HepG2 (cell line): Measurements from ENCODE around the gene PEAK3. TPM values are rescaled to one million over a fixed set of nuclear protein-coding genes. Genes with fewer than 3 reads are reported as not detected.
A peak's percentile ranks its signal among the peaks of the same experiment; 100 is the strongest.

Experiments used
- ATF1 ChIP-seq: IDR thresholded peaks from 2 replicates; pipeline ENCODE4 v1.6.1; 2016; ENCODE audit warnings: mild to moderate bottlenecking, control low read depth
- CCAR2 ChIP-seq: fragments of 200-400 bp; formaldehyde crosslinking; optimal IDR thresholded peaks from 2 replicates; pipeline ENCODE3; 2018; ENCODE audit warnings: low read depth, mild to moderate bottlenecking, low read length, moderate library complexity
- CENPT ChIP-seq: sonication (generic); formaldehyde crosslinking; IDR thresholded peaks from 2 replicates; pipeline ENCODE4 v1.8.0; 2022; ENCODE audit warnings: low read depth, mild to moderate bottlenecking, moderate library complexity, missing genetic modification reagents
- FOXA1 ChIP-seq, 2 experiments: fragments of 450-650 bp in 1 of 2; sonication (generic) in 1 of 2; formaldehyde crosslinking in 1 of 2; IDR thresholded peaks; 2 replicates each; pipeline versions ENCODE4 v1.4.0 to v1.6.1; 2016 to 2020; ENCODE audit warnings: missing genetic modification reagents in 1 of 2
- FOXP4 ChIP-seq: sonication (generic); formaldehyde crosslinking; IDR thresholded peaks from 2 replicates; pipeline ENCODE4 v1.4.0; 2020; ENCODE audit warnings: missing genetic modification reagents
- HNRNPL ChIP-seq: fragments of 200-400 bp; formaldehyde crosslinking; IDR thresholded peaks from 2 replicates; pipeline ENCODE4 v1.6.1; 2017; ENCODE audit warnings: mild to moderate bottlenecking, low read depth, low read length
- IKZF4 ChIP-seq: sonication (generic); formaldehyde crosslinking; IDR thresholded peaks from 2 replicates; pipeline ENCODE4 v1.5.1; 2020; ENCODE audit warnings: borderline replicate concordance, mild to moderate bottlenecking, low read depth, missing genetic modification reagents; ENCODE audit errors: not compliant biosample characterization
- MED1 ChIP-seq: sonication (generic); formaldehyde crosslinking; IDR thresholded peaks from 2 replicates; pipeline ENCODE4 v1.4.0; 2020; ENCODE audit warnings: missing genetic modification reagents
- NR1H2 ChIP-seq: sonication (generic); formaldehyde crosslinking; IDR thresholded peaks from 2 replicates; pipeline ENCODE4 v1.8.1; 2022; ENCODE audit warnings: low read depth, missing genetic modification reagents, borderline replicate concordance
- POLR2AphosphoS5 ChIP-seq: IDR thresholded peaks from 2 replicates; pipeline ENCODE4 v1.6.1; 2012; ENCODE audit warnings: low read depth, low read length
- SRSF1 ChIP-seq: fragments of 200-400 bp; formaldehyde crosslinking; optimal IDR thresholded peaks from 2 replicates; pipeline ENCODE3; 2017; ENCODE audit warnings: mild to moderate bottlenecking, low read depth, low read length, moderate library complexity
- TCF12 ChIP-seq, 2 experiments: fragments of 450-650 bp in 1 of 2; sonication (generic) in 1 of 2; formaldehyde crosslinking in 1 of 2; IDR thresholded peaks; 2 replicates each; pipeline versions ENCODE4 v1.6.1 to v1.8.0; 2017 to 2022; ENCODE audit warnings: antibody characterized with exemption in 1 of 2, mild to moderate bottlenecking in 1 of 2, missing genetic modification reagents in 1 of 2, moderate library complexity in 1 of 2
- YEATS2 ChIP-seq: sonication (generic); formaldehyde crosslinking; IDR thresholded peaks from 2 replicates; pipeline ENCODE4 v1.4.0; 2020; ENCODE audit warnings: missing genetic modification reagents, borderline replicate concordance
- ZNF205 ChIP-seq: IDR thresholded peaks from 2 replicates; pipeline ENCODE4 v1.6.1; 2018; ENCODE audit warnings: missing biosample characterization, missing genetic modification reagents
- ZNF546 ChIP-seq: sonication (generic); formaldehyde crosslinking; conservative IDR thresholded peaks from 2 replicates; pipeline ENCODE4 v1.8.1; 2023; ENCODE audit warnings: mild to moderate bottlenecking, missing genetic modification reagents
- polyA plus RNA-seq, 8 experiments: library from polyadenylated mRNA; depleted of rRNA in 3 of 8; stranded (reverse) in 7 of 8; unstranded in 1 of 8; fragments of >200 nt; fragmentation: Illumina TruSeq in 4 of 8; extraction: Trizol in 4 of 8; gene quantifications; 2 replicates each; pipeline versions ENCODE4 v1.2.1 to v1.2.3, GENCODE V29; 2011 to 2016; ENCODE audit warnings: low read depth in 4 of 8, missing spikeins in 1 of 8, mixed read lengths in 1 of 8; ENCODE audit not compliant: insufficient read depth in 1 of 8
- total RNA-seq, 5 experiments: library from RNA; depleted of rRNA; stranded (reverse); fragments of >200 nt; fragmentation: Illumina TruSeq; extraction: Trizol; gene quantifications; 2 replicates each; pipeline ENCODE4 v1.2.3, GENCODE V29; 2016; ENCODE audit warnings: low read depth in 1 of 5
- TF ChIP-seq, protein P1 (sequence below): sonication (generic); formaldehyde crosslinking; IDR thresholded peaks from 2 replicates; pipeline ENCODE4 v1.5.0; 2020; ENCODE audit warnings: mild to moderate bottlenecking, missing genetic modification reagents, moderate library complexity
- TF ChIP-seq, protein P2 (sequence below): sonication (generic); formaldehyde crosslinking; conservative IDR thresholded peaks from 2 replicates; pipeline ENCODE4 v1.4.0; 2020; ENCODE audit warnings: missing genetic modification reagents
- TF ChIP-seq, protein P3 (sequence below): sonication (generic); formaldehyde crosslinking; IDR thresholded peaks from 2 replicates; pipeline ENCODE4 v1.4.0; 2020; ENCODE audit warnings: low read depth, missing genetic modification reagents

PEAK3 gene
- total and polyA plus RNA-seq, 2 of the 13 experiments (the other 11 are each of a cell fraction or from before 2014, with no cell fraction given), result not detected

GRCh38 chr19:2235381-2236063 lies 46.5 kb downstream of the PEAK3 start (continued):
- TF ChIP-seq, protein P1, sequence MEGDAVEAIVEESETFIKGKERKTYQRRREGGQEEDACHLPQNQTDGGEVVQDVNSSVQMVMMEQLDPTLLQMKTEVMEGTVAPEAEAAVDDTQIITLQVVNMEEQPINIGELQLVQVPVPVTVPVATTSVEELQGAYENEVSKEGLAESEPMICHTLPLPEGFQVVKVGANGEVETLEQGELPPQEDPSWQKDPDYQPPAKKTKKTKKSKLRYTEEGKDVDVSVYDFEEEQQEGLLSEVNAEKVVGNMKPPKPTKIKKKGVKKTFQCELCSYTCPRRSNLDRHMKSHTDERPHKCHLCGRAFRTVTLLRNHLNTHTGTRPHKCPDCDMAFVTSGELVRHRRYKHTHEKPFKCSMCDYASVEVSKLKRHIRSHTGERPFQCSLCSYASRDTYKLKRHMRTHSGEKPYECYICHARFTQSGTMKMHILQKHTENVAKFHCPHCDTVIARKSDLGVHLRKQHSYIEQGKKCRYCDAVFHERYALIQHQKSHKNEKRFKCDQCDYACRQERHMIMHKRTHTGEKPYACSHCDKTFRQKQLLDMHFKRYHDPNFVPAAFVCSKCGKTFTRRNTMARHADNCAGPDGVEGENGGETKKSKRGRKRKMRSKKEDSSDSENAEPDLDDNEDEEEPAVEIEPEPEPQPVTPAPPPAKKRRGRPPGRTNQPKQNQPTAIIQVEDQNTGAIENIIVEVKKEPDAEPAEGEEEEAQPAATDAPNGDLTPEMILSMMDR (CRISPR knock-in tag), result no peak
- TF ChIP-seq MED1 (CRISPR knock-in tag) (peak; percentile 32; the same call in 1 of the 2 replicates), CENPT (CRISPR knock-in tag) (0 out of 2 replicates have a peak, but pooled peaks have one; percentile 47), FOXP4 (CRISPR knock-in tag) (0 out of 2 replicates have a peak, but pooled peaks have one; percentile 17), HNRNPL (peak; percentile 66; the same call in 1 of the 2 replicates), TCF12 (IDR thresholded peaks at IDR 0.05) (no peak), TCF12 (CRISPR knock-in tag; IDR thresholded peaks at IDR 0.05) (no peak), ZNF205 (CRISPR knock-in tag) (0 out of 2 replicates have a peak, but pooled peaks have one; percentile 35), ZNF546 (CRISPR knock-in tag) (no peak), NR1H2 (CRISPR knock-in tag) (0 out of 2 replicates have a peak, but pooled peaks have one; percentile 23), FOXA1 (IDR thresholded peaks at IDR 0.05) (no peak), FOXA1 (CRISPR knock-in tag; IDR thresholded peaks at IDR 0.05) (peak; percentile 61; the same call in 1 of the 2 replicates), POLR2AphosphoS5 (0 out of 2 replicates have a peak, but pooled peaks have one; percentile 46), IKZF4 (CRISPR knock-in tag) (peak; percentile 11), ATF1 (CRISPR knock-in tag) (no peak), YEATS2 (CRISPR knock-in tag) (peak; percentile 32; the same call in 1 of the 2 replicates), CCAR2 (no peak), SRSF1 (no peak)
- TF ChIP-seq, protein P2, sequence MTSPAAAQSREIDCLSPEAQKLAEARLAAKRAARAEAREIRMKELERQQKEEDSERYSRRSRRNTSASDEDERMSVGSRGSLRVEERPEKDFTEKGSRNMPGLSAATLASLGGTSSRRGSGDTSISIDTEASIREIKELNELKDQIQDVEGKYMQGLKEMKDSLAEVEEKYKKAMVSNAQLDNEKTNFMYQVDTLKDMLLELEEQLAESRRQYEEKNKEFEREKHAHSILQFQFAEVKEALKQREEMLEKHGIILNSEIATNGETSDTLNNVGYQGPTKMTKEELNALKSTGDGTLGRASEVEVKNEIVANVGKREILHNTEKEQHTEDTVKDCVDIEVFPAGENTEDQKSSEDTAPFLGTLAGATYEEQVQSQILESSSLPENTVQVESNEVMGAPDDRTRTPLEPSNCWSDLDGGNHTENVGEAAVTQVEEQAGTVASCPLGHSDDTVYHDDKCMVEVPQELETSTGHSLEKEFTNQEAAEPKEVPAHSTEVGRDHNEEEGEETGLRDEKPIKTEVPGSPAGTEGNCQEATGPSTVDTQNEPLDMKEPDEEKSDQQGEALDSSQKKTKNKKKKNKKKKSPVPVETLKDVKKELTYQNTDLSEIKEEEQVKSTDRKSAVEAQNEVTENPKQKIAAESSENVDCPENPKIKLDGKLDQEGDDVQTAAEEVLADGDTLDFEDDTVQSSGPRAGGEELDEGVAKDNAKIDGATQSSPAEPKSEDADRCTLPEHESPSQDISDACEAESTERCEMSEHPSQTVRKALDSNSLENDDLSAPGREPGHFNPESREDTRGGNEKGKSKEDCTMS, result no peak
- TF ChIP-seq, protein P3, sequence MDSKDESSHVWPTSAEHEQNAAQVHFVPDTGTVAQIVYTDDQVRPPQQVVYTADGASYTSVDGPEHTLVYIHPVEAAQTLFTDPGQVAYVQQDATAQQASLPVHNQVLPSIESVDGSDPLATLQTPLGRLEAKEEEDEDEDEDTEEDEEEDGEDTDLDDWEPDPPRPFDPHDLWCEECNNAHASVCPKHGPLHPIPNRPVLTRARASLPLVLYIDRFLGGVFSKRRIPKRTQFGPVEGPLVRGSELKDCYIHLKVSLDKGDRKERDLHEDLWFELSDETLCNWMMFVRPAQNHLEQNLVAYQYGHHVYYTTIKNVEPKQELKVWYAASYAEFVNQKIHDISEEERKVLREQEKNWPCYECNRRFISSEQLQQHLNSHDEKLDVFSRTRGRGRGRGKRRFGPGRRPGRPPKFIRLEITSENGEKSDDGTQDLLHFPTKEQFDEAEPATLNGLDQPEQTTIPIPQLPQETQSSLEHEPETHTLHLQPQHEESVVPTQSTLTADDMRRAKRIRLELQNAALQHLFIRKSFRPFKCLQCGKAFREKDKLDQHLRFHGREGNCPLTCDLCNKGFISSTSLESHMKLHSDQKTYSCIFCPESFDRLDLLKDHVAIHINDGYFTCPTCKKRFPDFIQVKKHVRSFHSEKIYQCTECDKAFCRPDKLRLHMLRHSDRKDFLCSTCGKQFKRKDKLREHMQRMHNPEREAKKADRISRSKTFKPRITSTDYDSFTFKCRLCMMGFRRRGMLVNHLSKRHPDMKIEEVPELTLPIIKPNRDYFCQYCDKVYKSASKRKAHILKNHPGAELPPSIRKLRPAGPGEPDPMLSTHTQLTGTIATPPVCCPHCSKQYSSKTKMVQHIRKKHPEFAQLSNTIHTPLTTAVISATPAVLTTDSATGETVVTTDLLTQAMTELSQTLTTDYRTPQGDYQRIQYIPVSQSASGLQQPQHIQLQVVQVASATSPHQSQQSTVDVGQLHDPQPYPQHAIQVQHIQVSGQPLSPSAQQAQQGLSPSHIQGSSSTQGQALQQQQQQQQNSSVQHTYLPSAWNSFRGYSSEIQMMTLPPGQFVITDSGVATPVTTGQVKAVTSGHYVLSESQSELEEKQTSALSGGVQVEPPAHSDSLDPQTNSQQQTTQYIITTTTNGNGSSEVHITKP (CRISPR knock-in tag), result peak; percentile 46; the same call in 1 of the 2 replicates
